HCT116 (cell line): ENCODE results near the gene WSCD2.

Experiments
- ATF3 ChIP-seq: IDR thresholded peaks from 2 replicates; pipeline ENCODE4 v1.6.1; 2012
- CTCF ChIP-seq, 3 experiments: fragments of 200-600 bp in 1 of 3; sonication (generic) in 1 of 3; IDR thresholded peaks in 2 of 3; conservative IDR thresholded peaks in 1 of 3; 2 replicates each; pipeline ENCODE4 v1.5.1; 2012 to 2017; ENCODE audit warnings: low read depth in 2 of 3, low read length in 2 of 3, antibody characterized with exemption in 1 of 3, borderline replicate concordance in 1 of 3, control low read depth in 1 of 3, mild to moderate bottlenecking in 1 of 3, mixed read lengths in 1 of 3, mixed run types in 1 of 3, moderate library complexity in 1 of 3; ENCODE audit not compliant: insufficient read depth in 1 of 3
- EZH2 ChIP-seq: fragments of 200-600 bp; sonication (generic); IDR thresholded peaks from 2 replicates; pipeline ENCODE4 v1.6.1; 2017; ENCODE audit warnings: antibody characterized with exemption, mixed run types
- EZH2phosphoT487 ChIP-seq: fragments of 200-600 bp; IDR thresholded peaks from 2 replicates; pipeline ENCODE4 v1.6.1; 2018; ENCODE audit warnings: antibody characterized with exemption, borderline replicate concordance
- POLR2A ChIP-seq: IDR thresholded peaks from 2 replicates; pipeline ENCODE4 v1.7.0; 2011; ENCODE audit warnings: borderline replicate concordance; ENCODE audit not compliant: insufficient read depth, insufficient read length; ENCODE audit errors: extremely low read depth
- REST ChIP-seq: IDR thresholded peaks from 2 replicates; pipeline ENCODE4 v1.6.1; 2012; ENCODE audit warnings: low read depth
- SRF ChIP-seq: IDR thresholded peaks from 2 replicates; pipeline ENCODE4 v1.6.1; 2012; ENCODE audit warnings: low read depth
- TCF7L2 ChIP-seq: IDR thresholded peaks from 2 replicates; pipeline ENCODE4 v1.7.0; 2011; ENCODE audit warnings: borderline replicate concordance, inconsistent platforms; ENCODE audit not compliant: insufficient read depth, insufficient read length; ENCODE audit errors: extremely low read depth
- YY1 ChIP-seq: IDR thresholded peaks from 2 replicates; pipeline ENCODE4 v1.6.1; 2011; ENCODE audit warnings: low read length, low read depth, moderate library complexity, mild to moderate bottlenecking; ENCODE audit not compliant: insufficient replicate concordance; ENCODE audit errors: extremely low read depth
- ZBTB33 ChIP-seq: IDR thresholded peaks from 2 replicates; pipeline ENCODE4 v1.6.1; 2011; ENCODE audit warnings: mild to moderate bottlenecking, low read length, moderate library complexity; ENCODE audit not compliant: insufficient replicate concordance; ENCODE audit errors: extremely low read depth
- ZNF274 ChIP-seq: fragments of 200-500 bp; sonication (Bioruptor generic); IDR thresholded peaks from 2 replicates; pipeline ENCODE4 v1.6.1; 2014; ENCODE audit warnings: mild to moderate bottlenecking, low read depth, low read length, inconsistent platforms

- no peak for TF ChIP-seq ZBTB33
- TF ChIP-seq REST, result no peak
- TF ChIP-seq EZH2, result no peak
- no peak for TF ChIP-seq POLR2A
- no peak for TF ChIP-seq YY1
- TF ChIP-seq SRF, result no peak
- no peak for TF ChIP-seq CTCF (IDR thresholded peaks at IDR 0.05 in 2 of 3, conservative IDR thresholded peaks at IDR 0.05 in 1 of 3; ENCODE audit: borderline replicate concordance in 1 of 3, insufficient read depth in 1 of 3, low read depth in 2 of 3, low read length in 2 of 3)
- TF ChIP-seq ATF3, result no peak
- TF ChIP-seq EZH2phosphoT487, result no peak
- TF ChIP-seq TCF7L2, result no peak
- TF ChIP-seq ZNF274, result no peak
Measured at GRCh38 chr12:108175310-108175709, 46.2 kb downstream of the WSCD2 start.
